Measurements from ENCODE around the gene PDE11A.

PDE11A gene

DNA sequence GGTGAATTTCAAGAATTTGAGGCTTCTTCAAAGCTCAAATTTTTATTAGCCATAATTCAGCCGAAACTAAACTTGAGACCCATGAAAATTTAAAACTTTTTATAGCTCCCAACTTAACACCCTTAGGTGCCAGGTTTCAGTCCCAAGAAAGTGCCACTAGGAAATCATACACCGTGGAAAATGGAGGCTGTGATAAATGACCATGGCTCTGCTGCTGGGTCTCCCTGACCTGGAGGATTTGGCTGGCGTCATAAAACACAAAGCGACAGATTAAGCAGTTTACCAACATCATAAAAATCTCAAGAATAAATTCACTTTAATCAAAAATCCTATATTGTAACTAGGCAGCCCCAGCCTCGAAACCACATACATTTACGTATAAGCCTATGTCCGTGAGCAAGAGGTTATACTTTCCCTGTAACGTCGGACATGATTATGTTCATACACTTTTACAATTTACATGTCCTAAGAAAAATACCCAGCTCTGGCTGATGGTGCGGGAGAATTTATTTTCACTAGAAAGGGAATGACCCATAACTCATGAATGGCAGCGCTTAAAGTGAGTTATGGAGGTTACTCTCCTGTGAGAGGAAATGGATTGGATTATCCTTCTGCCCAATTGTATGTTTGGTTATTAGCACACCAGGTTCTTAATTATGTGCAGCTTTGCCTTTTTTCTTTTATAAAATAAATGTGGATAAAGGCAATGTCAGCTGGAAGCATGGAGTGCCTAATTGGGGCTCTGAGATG, 350.6 kb downstream of the PDE11A start:
- Histone ChIP-seq H3K9ac (ENCODE audit: low read depth, low read length) (no peak overlapping the region), H3K4me1 (ENCODE audit: insufficient read depth, low read length) (no peaks in the 10 kb centered on the region), H3K4me2 (ENCODE audit: insufficient read depth, low read length) (no peak overlapping the region)

DNA sequence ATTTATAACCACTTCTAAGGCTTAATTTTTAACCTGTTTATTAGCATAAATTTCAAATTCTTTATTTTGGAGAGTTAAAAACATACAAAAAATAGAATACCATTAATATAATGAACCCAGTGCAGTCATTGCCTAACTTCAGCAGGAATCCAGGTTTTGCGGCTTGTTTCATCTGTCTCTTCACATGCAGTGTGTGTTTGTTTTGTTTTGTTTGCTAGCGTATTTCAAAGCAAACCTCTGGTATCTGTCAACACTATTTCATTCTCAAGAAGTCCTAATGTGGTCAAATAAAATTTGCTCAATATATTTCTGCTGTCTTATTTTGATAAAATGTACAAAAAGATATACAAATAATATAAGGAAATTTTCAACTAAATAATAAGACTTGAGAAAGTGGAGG, 351.5 kb downstream of the PDE11A start:
- H4K20me1 ChIP-seq (ENCODE audit: insufficient read depth, low read length): no peaks in the 10 kb centered on the region
- ATAC-seq (ENCODE audit: insufficient read depth, low read depth) (no peak), DNase-seq (no peak)
- H3K4me1 ChIP-seq (ENCODE audit: insufficient read depth, low read length): no peaks in the 10 kb centered on the region
- no peak overlapping the region for H3K4me3 ChIP-seq (ENCODE audit: low read depth in 1 of 2, low read length in 2 of 2)
- H3K4me2 ChIP-seq (ENCODE audit: insufficient read depth, low read length): no peak overlapping the region
- H3K27ac ChIP-seq (ENCODE audit: low read length): no peak overlapping the region
- no peak overlapping the region for H3K9ac ChIP-seq (ENCODE audit: low read depth, low read length)
- H3K79me2 ChIP-seq (ENCODE audit: insufficient read depth, low read length): no peaks in the 10 kb centered on the region
- H3K9me3 ChIP-seq (ENCODE audit: insufficient read depth, low read length, severe bottlenecking): no peaks in the 10 kb centered on the region
- H3K27me3 ChIP-seq (ENCODE audit: insufficient read depth, low read length, poor library complexity): no peaks in the 10 kb centered on the region
- TF ChIP-seq, protein P1, sequence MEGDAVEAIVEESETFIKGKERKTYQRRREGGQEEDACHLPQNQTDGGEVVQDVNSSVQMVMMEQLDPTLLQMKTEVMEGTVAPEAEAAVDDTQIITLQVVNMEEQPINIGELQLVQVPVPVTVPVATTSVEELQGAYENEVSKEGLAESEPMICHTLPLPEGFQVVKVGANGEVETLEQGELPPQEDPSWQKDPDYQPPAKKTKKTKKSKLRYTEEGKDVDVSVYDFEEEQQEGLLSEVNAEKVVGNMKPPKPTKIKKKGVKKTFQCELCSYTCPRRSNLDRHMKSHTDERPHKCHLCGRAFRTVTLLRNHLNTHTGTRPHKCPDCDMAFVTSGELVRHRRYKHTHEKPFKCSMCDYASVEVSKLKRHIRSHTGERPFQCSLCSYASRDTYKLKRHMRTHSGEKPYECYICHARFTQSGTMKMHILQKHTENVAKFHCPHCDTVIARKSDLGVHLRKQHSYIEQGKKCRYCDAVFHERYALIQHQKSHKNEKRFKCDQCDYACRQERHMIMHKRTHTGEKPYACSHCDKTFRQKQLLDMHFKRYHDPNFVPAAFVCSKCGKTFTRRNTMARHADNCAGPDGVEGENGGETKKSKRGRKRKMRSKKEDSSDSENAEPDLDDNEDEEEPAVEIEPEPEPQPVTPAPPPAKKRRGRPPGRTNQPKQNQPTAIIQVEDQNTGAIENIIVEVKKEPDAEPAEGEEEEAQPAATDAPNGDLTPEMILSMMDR (IDR thresholded peaks at IDR 0.05; ENCODE audit: borderline replicate concordance, extremely low read depth, low read length, poor library complexity, severe bottlenecking): no peak
- H3K36me3 ChIP-seq (ENCODE audit: insufficient read depth, low read length): no peaks in the 10 kb centered on the region
- no peak overlapping the region for H2AFZ ChIP-seq (ENCODE audit: low read depth, low read length)

More for the DNA sequence above, 350.6 kb downstream of the PDE11A start:
- Histone ChIP-seq H3K27ac (ENCODE audit: low read length) (no peak overlapping the region), H3K36me3 (ENCODE audit: insufficient read depth, low read length) (no peaks in the 10 kb centered on the region), H3K4me3 (ENCODE audit: low read depth in 1 of 2, low read length in 2 of 2) (no peak overlapping the region), H3K27me3 (ENCODE audit: insufficient read depth, low read length, poor library complexity) (no peaks in the 10 kb centered on the region), H4K20me1 (ENCODE audit: insufficient read depth, low read length) (no peaks in the 10 kb centered on the region), H3K79me2 (ENCODE audit: insufficient read depth, low read length) (no peaks in the 10 kb centered on the region), H2AFZ (ENCODE audit: low read depth, low read length) (no peak overlapping the region), H3K9me3 (ENCODE audit: insufficient read depth, low read length, severe bottlenecking) (no peaks in the 10 kb centered on the region)
- no peak for ATAC-seq (ENCODE audit: insufficient read depth, low read depth)
- TF ChIP-seq EZH2 (IDR thresholded peaks at IDR 0.05; ENCODE audit: borderline replicate concordance, low read depth, low read length, severe bottlenecking): no peak
- TF ChIP-seq, protein P1 (IDR thresholded peaks at IDR 0.05; ENCODE audit: borderline replicate concordance, extremely low read depth, low read length, poor library complexity, severe bottlenecking): no peak
- DNase-seq: no peak

DNA sequence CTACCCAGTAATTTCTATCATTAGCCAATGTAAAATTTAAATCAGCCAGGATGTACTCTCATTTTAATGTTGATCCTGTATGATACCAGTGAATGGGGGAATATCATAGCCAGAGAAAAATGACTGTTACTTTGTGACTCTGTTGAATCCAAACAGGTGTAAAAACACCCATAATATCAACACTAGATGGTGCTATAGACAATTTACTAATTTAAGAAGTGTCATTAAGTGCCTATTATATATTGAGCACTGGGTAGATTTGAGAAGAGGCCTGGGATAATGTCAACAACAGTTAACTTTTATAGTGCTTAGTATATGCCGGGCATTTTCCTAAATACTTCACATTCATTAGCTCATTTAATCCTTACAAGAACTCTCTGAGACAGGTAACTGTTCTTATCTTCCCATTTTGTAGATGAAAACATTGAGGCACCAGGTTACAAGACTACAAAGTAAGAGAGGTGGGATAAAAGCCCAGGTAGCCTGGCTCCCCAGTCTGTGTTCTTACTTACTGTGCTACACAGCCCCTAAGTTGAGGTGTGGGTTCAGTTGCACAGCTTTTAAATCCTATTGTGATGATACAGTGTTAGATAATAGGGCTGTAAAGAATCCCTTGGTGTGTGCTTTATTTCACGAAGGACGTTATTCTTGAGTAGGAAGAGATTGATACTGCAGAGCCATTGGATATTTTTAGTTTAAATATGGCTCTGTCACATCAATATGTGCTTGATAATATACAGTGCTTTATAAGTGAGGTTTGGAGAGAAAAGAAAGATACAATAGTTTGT, 354.6 kb downstream of the PDE11A start:
- Histone ChIP-seq H3K27ac (ENCODE audit: low read length) (no peak overlapping the region), H3K4me1 (ENCODE audit: insufficient read depth, low read length) (no peaks in the 10 kb centered on the region), H3K36me3 (ENCODE audit: insufficient read depth, low read length) (no peaks in the 10 kb centered on the region), H3K27me3 (ENCODE audit: insufficient read depth, low read length, poor library complexity) (no peaks in the 10 kb centered on the region), H3K9me3 (ENCODE audit: insufficient read depth, low read length, severe bottlenecking) (no peaks in the 10 kb centered on the region), H3K79me2 (ENCODE audit: insufficient read depth, low read length) (no peaks in the 10 kb centered on the region), H3K4me3 (ENCODE audit: low read depth in 1 of 2, low read length in 2 of 2) (no peak overlapping the region), H3K9ac (ENCODE audit: low read depth, low read length) (no peak overlapping the region), H3K4me2 (ENCODE audit: insufficient read depth, low read length) (no peak overlapping the region), H2AFZ (ENCODE audit: low read depth, low read length) (no peak overlapping the region), H4K20me1 (ENCODE audit: insufficient read depth, low read length) (no peaks in the 10 kb centered on the region)
- DNase-seq (no peak), ATAC-seq (ENCODE audit: insufficient read depth, low read depth) (peak; percentile 58; the same call in 1 of the 3 replicates)
- TF ChIP-seq, protein P1 (IDR thresholded peaks at IDR 0.05; ENCODE audit: borderline replicate concordance, extremely low read depth, low read length, poor library complexity, severe bottlenecking): peak; percentile 54
- TF ChIP-seq EZH2 (IDR thresholded peaks at IDR 0.05; ENCODE audit: borderline replicate concordance, low read depth, low read length, severe bottlenecking): no peak

Measured in DND-41 (cell line).